ENCODE measurements around the gene PMAIP1.

Gene PMAIP1

GRCh38 chr18:59867337-59868104 is 32.3 kb upstream of the PMAIP1 start:
- Histone ChIP-seq H3K27me3 (ENCODE audit: control insufficient read depth, insufficient read depth, low read length) (no peaks in the 10 kb centered on the region), H3K4me3 (ENCODE audit: low read depth, low read length) (peak overlapping the region; percentile 11; the same call in 1 of the 2 replicates), H3K9me3 (ENCODE audit: control insufficient read depth, insufficient read depth, low read length) (no peaks in the 10 kb centered on the region), H3K27ac (ENCODE audit: low read depth, low read length) (peak overlapping the region; percentile 78), H3K4me1 (ENCODE audit: control insufficient read depth, insufficient read depth, low read length) (peaks cover 42% of the 10 kb centered on the region), H3K36me3 (ENCODE audit: control insufficient read depth, insufficient read depth, low read length) (no peaks in the 10 kb centered on the region), H3K9ac (ENCODE audit: low read depth, low read length) (peak overlapping the region; percentile 16; the same call in 1 of the 2 replicates)

GRCh38 chr18:59870623-59871130 is 29.1 kb upstream of the PMAIP1 start:
- no peaks in the 10 kb centered on the region for H3K36me3 ChIP-seq (ENCODE audit: control insufficient read depth, insufficient read depth, low read length)
- no peak overlapping the region for H3K9ac ChIP-seq (ENCODE audit: low read depth, low read length)
- peaks cover 35% of the 10 kb centered on the region for H3K4me1 ChIP-seq (ENCODE audit: control insufficient read depth, insufficient read depth, low read length)

GRCh38 chr18:59871711-59872362 is 28.0 kb upstream of the PMAIP1 start:
- peaks cover 25% of the 10 kb centered on the region for H3K4me1 ChIP-seq (ENCODE audit: control insufficient read depth, insufficient read depth, low read length)
- no peak overlapping the region for H3K4me3 ChIP-seq (ENCODE audit: low read depth, low read length)
- no peaks in the 10 kb centered on the region for H3K36me3 ChIP-seq (ENCODE audit: control insufficient read depth, insufficient read depth, low read length)
- no peak overlapping the region for H3K27ac ChIP-seq (ENCODE audit: low read depth, low read length)
- H3K9me3 ChIP-seq (ENCODE audit: control insufficient read depth, insufficient read depth, low read length): no peaks in the 10 kb centered on the region
- H3K9ac ChIP-seq (ENCODE audit: low read depth, low read length): no peak overlapping the region
- no peaks in the 10 kb centered on the region for H3K27me3 ChIP-seq (ENCODE audit: control insufficient read depth, insufficient read depth, low read length)

More at GRCh38 chr18:59870623-59871130, 29.1 kb upstream of the PMAIP1 start:
- Histone ChIP-seq H3K9me3 (ENCODE audit: control insufficient read depth, insufficient read depth, low read length) (no peaks in the 10 kb centered on the region), H3K27ac (ENCODE audit: low read depth, low read length) (no peak overlapping the region), H3K27me3 (ENCODE audit: control insufficient read depth, insufficient read depth, low read length) (no peaks in the 10 kb centered on the region), H3K4me3 (ENCODE audit: low read depth, low read length) (no peak overlapping the region)

DNA sequence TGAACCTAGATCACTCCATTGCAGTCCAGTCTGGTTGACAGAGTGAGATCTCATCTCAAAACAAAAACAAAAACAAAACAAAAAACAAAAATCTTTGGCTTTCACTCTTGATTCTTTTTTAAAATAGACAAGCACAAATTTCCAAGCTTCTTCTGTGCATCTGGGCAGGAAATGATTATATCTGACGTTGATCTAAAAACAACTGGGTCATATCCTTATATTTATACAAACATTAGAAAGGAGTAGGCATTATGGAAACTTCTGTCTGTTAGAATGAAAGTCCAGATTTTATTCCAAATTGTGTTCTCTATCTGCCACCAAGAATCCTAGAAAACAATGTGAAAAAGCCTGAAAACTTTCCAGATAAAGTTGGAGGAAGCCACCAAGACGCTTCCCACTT is 26.2 kb upstream of the PMAIP1 start:
- H3K27ac ChIP-seq (ENCODE audit: low read depth, low read length): no peak overlapping the region
- no peaks in the 10 kb centered on the region for H3K36me3 ChIP-seq (ENCODE audit: control insufficient read depth, insufficient read depth, low read length)
- H3K4me3 ChIP-seq (ENCODE audit: low read depth, low read length): no peak overlapping the region
- no peaks in the 10 kb centered on the region for H3K9me3 ChIP-seq (ENCODE audit: control insufficient read depth, insufficient read depth, low read length)
- no peaks in the 10 kb centered on the region for H3K27me3 ChIP-seq (ENCODE audit: control insufficient read depth, insufficient read depth, low read length)
- H3K9ac ChIP-seq (ENCODE audit: low read depth, low read length): no peak overlapping the region
- peaks cover 14% of the 10 kb centered on the region for H3K4me1 ChIP-seq (ENCODE audit: control insufficient read depth, insufficient read depth, low read length)

- H3K9ac ChIP-seq (ENCODE audit: low read depth, low read length): no peak overlapping the region
- no peak overlapping the region for H3K4me3 ChIP-seq (ENCODE audit: low read depth, low read length)
- no peak overlapping the region for H3K27ac ChIP-seq (ENCODE audit: low read depth, low read length)
- H3K27me3 ChIP-seq (ENCODE audit: control insufficient read depth, insufficient read depth, low read length): no peaks in the 10 kb centered on the region
- peaks cover 14% of the 10 kb centered on the region for H3K4me1 ChIP-seq (ENCODE audit: control insufficient read depth, insufficient read depth, low read length)
- no peaks in the 10 kb centered on the region for H3K9me3 ChIP-seq (ENCODE audit: control insufficient read depth, insufficient read depth, low read length)
- H3K36me3 ChIP-seq (ENCODE audit: control insufficient read depth, insufficient read depth, low read length): no peaks in the 10 kb centered on the region
Measured at GRCh38 chr18:59874166-59874565, 25.6 kb upstream of the PMAIP1 start.

GRCh38 chr18:59876310-59876626 is 23.5 kb upstream of the PMAIP1 start:
- Histone ChIP-seq H3K9ac (ENCODE audit: low read depth, low read length) (no peak overlapping the region), H3K4me1 (ENCODE audit: control insufficient read depth, insufficient read depth, low read length) (peaks cover 14% of the 10 kb centered on the region), H3K36me3 (ENCODE audit: control insufficient read depth, insufficient read depth, low read length) (no peaks in the 10 kb centered on the region), H3K9me3 (ENCODE audit: control insufficient read depth, insufficient read depth, low read length) (no peaks in the 10 kb centered on the region), H3K4me3 (ENCODE audit: low read depth, low read length) (no peak overlapping the region), H3K27me3 (ENCODE audit: control insufficient read depth, insufficient read depth, low read length) (no peaks in the 10 kb centered on the region), H3K27ac (ENCODE audit: low read depth, low read length) (no peak overlapping the region)

- Histone ChIP-seq H3K4me1 (ENCODE audit: control insufficient read depth, insufficient read depth, low read length) (peaks cover 20% of the 10 kb centered on the region), H3K9me3 (ENCODE audit: control insufficient read depth, insufficient read depth, low read length) (no peaks in the 10 kb centered on the region), H3K27me3 (ENCODE audit: control insufficient read depth, insufficient read depth, low read length) (no peaks in the 10 kb centered on the region), H3K36me3 (ENCODE audit: control insufficient read depth, insufficient read depth, low read length) (no peaks in the 10 kb centered on the region), H3K9ac (ENCODE audit: low read depth, low read length) (no peak overlapping the region), H3K4me3 (ENCODE audit: low read depth, low read length) (no peak overlapping the region), H3K27ac (ENCODE audit: low read depth, low read length) (no peak overlapping the region)
Measured at GRCh38 chr18:59877361-59877760, 22.4 kb upstream of the PMAIP1 start.

DNA sequence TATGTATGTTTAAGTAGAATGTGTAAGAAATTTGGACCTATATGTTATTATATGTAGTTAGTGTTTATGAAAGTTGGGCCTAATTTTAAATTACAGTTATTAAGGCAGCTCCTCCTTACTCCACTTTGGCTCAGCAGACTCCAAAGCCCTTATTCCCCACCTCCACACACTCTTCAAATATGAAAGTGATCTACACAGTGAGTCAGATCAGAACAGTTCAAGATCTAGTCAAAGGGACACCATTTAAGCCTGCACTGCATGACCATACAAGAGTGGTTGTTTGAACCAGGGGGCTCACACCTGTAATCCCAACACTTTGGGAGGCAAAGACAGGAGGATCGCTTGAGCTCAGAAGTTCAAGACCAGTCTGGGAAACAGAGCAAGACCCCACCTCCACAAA is 21.2 kb upstream of the PMAIP1 start:
- no peaks in the 10 kb centered on the region for H3K36me3 ChIP-seq (ENCODE audit: control insufficient read depth, insufficient read depth, low read length)
- H3K27me3 ChIP-seq (ENCODE audit: control insufficient read depth, insufficient read depth, low read length): no peaks in the 10 kb centered on the region
- H3K4me1 ChIP-seq (ENCODE audit: control insufficient read depth, insufficient read depth, low read length): peaks cover 12% of the 10 kb centered on the region
- H3K27ac ChIP-seq (ENCODE audit: low read depth, low read length): no peak overlapping the region
- H3K9ac ChIP-seq (ENCODE audit: low read depth, low read length): no peak overlapping the region
- no peaks in the 10 kb centered on the region for H3K9me3 ChIP-seq (ENCODE audit: control insufficient read depth, insufficient read depth, low read length)
- no peak overlapping the region for H3K4me3 ChIP-seq (ENCODE audit: low read depth, low read length)

- Histone ChIP-seq H3K27ac (ENCODE audit: low read depth, low read length) (peak overlapping the region; percentile 70), H3K4me1 (ENCODE audit: control insufficient read depth, insufficient read depth, low read length) (peaks cover 12% of the 10 kb centered on the region), H3K27me3 (ENCODE audit: control insufficient read depth, insufficient read depth, low read length) (no peaks in the 10 kb centered on the region), H3K36me3 (ENCODE audit: control insufficient read depth, insufficient read depth, low read length) (no peaks in the 10 kb centered on the region), H3K9ac (ENCODE audit: low read depth, low read length) (no peak overlapping the region), H3K4me3 (ENCODE audit: low read depth, low read length) (no peak overlapping the region), H3K9me3 (ENCODE audit: control insufficient read depth, insufficient read depth, low read length) (no peaks in the 10 kb centered on the region)
Measured at GRCh38 chr18:59881728-59882656, 17.8 kb upstream of the PMAIP1 start.

DNA sequence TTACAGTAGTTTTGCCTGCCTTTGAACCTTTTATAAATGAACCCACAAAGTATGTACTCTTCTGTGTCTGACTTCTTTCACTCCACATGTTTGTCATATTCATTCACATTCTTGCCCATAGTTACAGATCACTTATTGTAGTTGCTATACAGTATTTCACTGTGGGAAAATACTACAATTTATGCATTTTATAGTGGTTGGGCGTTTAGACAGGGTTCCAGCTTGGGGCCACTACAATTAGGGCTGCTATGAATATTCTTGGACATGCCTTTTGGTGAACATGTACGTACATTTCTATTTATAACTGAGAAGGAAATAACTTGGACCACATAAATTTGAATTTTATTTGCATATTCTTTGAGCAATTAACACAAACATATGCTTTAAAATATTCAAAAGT is 15.4 kb upstream of the PMAIP1 start:
- Histone ChIP-seq H3K4me3 (ENCODE audit: low read depth, low read length) (no peak overlapping the region), H3K27ac (ENCODE audit: low read depth, low read length) (no peak overlapping the region), H3K9me3 (ENCODE audit: control insufficient read depth, insufficient read depth, low read length) (no peaks in the 10 kb centered on the region), H3K27me3 (ENCODE audit: control insufficient read depth, insufficient read depth, low read length) (no peaks in the 10 kb centered on the region), H3K36me3 (ENCODE audit: control insufficient read depth, insufficient read depth, low read length) (no peaks in the 10 kb centered on the region), H3K9ac (ENCODE audit: low read depth, low read length) (no peak overlapping the region), H3K4me1 (ENCODE audit: control insufficient read depth, insufficient read depth, low read length) (peaks cover 12% of the 10 kb centered on the region)

Measured in HUES48 (cell line).